MCF 10A (cell line): ENCODE data around the gene ELMO2. TPM values are rescaled to one million over a fixed set of nuclear protein-coding genes. Genes with fewer than 3 reads are reported as not detected.

Source experiments
- BruUV-seq: library from RNA; stranded (reverse); fragments of 400-500 nt; replicated peaks from 2 replicates; lab custom pipeline; 2021; lab: Mats Ljungman, UMichigan
- CTCF ChIA-PET: fragments of 300-600 bp; sonication (Branson Sonifier 250); formaldehyde crosslinking; extraction: SDS; loops from one replicate; lab custom pipeline; 2021; ENCODE audit warnings: antibody characterized with exemption, inconsistent platforms; lab: Yijun Ruan, JAX
- POLR2A ChIA-PET: fragments of 300-600, 350-650 bp; sonication (Branson Sonifier 250); formaldehyde crosslinking; extraction: SDS; loops from one replicate; lab custom pipeline; 2020; ENCODE audit warnings: antibody characterized with exemption, inconsistent platforms; lab: Yijun Ruan, JAX
- DNase-seq: peaks from one replicate; pipeline ENCODE4 v3.0.0-alpha.2; 2018; ENCODE audit not compliant: unreplicated experiment
- H3K27ac Mint-ChIP-seq: one replicate; pipeline ENCODE4 v1.8.0; 2022; ENCODE audit warnings: mild to moderate bottlenecking, low read depth, mixed read lengths; ENCODE audit not compliant: unreplicated experiment
- H3K27me3 Mint-ChIP-seq: one replicate; pipeline ENCODE4 v1.8.0; 2022; ENCODE audit warnings: mixed read lengths; ENCODE audit not compliant: insufficient read depth, unreplicated experiment
- H3K36me3 Mint-ChIP-seq: one replicate; pipeline ENCODE4 v1.8.0; 2022; ENCODE audit warnings: mild to moderate bottlenecking, moderate library complexity, mixed read lengths; ENCODE audit not compliant: insufficient read depth, unreplicated experiment
- H3K4me1 Mint-ChIP-seq: one replicate; pipeline ENCODE4 v1.8.0; 2022; ENCODE audit warnings: mixed read lengths; ENCODE audit not compliant: insufficient read depth, unreplicated experiment
- H3K4me3 Mint-ChIP-seq: one replicate; pipeline ENCODE4 v1.8.0; 2022; ENCODE audit warnings: mild to moderate bottlenecking, moderate library complexity, mixed read lengths; ENCODE audit not compliant: unreplicated experiment
- H3K9me3 Mint-ChIP-seq: one replicate; pipeline ENCODE4 v1.8.0; 2022; ENCODE audit warnings: mixed read lengths; ENCODE audit not compliant: unreplicated experiment
- CTCF ChIP-seq: fragments of 200-600 bp; IDR thresholded peaks from one replicate; pipeline ENCODE4 v1.8.0; 2022; ENCODE audit warnings: antibody characterized with exemption, mild to moderate bottlenecking; ENCODE audit not compliant: unreplicated experiment
- intact Hi-C: fragments of 100-400 bp; cut with micrococcal nuclease; formaldehyde crosslinking; loops from 2 replicates; pipeline ENCODE4 v1.14.1; 2022
- total RNA-seq: library from RNA; stranded (reverse); gene quantifications from 2 replicates; pipeline ENCODE4 v1.2.3, GENCODE V29; 2022

Gene ELMO2
- total RNA-seq, 1 experiment from 2014 or later, result 21.1 TPM

DNA sequence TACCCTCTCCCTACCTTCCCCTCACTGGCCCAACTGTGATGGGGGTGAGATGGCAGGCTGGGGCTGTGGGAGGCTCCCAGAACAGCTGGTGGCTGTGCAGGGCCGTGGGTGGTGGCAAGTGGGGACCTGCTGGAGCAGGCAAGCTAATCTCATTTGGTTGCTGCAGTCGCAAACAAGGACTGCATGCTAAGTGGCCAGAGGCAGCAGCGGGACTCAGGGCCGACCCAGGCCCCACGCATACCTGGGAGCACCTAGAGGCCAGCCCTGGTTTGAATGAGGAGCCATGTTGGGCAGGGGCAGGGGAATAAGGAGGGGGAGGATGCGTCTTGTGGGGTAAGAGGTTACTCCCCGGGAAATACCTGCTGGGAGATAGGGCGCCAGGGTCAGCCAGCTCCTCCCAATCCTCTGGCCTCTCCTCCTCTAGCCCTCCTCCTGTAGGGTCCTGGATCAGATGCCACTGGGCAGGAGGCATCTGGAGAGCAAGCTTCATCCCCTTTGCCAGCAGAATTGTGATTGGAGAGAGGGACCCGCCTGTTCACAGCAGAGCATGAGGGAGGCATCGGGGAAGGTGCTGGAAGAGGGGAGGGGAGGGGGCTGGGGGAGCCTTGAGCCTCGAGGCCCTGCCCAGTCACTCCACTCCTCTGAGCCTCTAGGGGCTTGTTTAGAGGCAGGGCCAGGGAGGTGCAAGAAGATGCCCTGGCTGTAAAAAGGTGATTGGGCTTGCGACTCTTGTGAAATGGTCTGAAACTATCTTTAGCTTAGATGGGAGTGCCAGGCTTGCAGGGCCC, 73.8 kb downstream of the ELMO2 start:
- CTCF ChIA-PET, result interaction anchor here (0.6 to 5.2 kb wide), 9 partner anchors 17 to 416 kb away, joined by 3 to 26 read pairs (median 5); no protein-coding TSS in a partner anchor
- Mint-ChIP-seq H3K27me3 (peaks cover 35% of the 10 kb centered on the region), H3K4me3 (no peak overlapping the region), H3K9me3 (no peaks in the 10 kb centered on the region), H3K27ac (no peak overlapping the region), H3K4me1 (peaks cover 17% of the 10 kb centered on the region), H3K36me3 (no peaks in the 10 kb centered on the region)
- no peak for DNase-seq
- BruUV-seq, result no TSS peak
- POLR2A ChIA-PET, result interaction anchor here (1.0 to 1.7 kb wide), 6 partner anchors 10 to 74 kb away, joined by 3 to 7 read pairs (median 4); partner anchors contain the start of gene ELMO2
- intact Hi-C loops, result no loop called here
- TF ChIP-seq CTCF, result no peak

- H3K27me3 Mint-ChIP-seq, result peaks cover 31% of the 10 kb centered on the region
- BruUV-seq, result no TSS peak
- no peak overlapping the region for H3K4me3 Mint-ChIP-seq
- H3K4me1 Mint-ChIP-seq, result peaks cover 17% of the 10 kb centered on the region
- no peaks in the 10 kb centered on the region for H3K36me3 Mint-ChIP-seq
- no peak for DNase-seq
- no peak for TF ChIP-seq CTCF
- ChIA-PET POLR2A (interaction anchor here (1.7 kb wide), 1 partner anchor 11 kb away, joined by 7 read pairs; no protein-coding TSS in a partner anchor), CTCF (interaction anchor here (0.6 to 5.2 kb wide), 9 partner anchors 17 to 331 kb away, joined by 3 to 26 read pairs (median 3); no protein-coding TSS in a partner anchor)
- H3K27ac Mint-ChIP-seq, result no peak overlapping the region
- no peaks in the 10 kb centered on the region for H3K9me3 Mint-ChIP-seq
- intact Hi-C loops, result no loop called here
Observed at GRCh38 chr20:46331611-46332361, 74.6 kb downstream of the ELMO2 start.

DNA sequence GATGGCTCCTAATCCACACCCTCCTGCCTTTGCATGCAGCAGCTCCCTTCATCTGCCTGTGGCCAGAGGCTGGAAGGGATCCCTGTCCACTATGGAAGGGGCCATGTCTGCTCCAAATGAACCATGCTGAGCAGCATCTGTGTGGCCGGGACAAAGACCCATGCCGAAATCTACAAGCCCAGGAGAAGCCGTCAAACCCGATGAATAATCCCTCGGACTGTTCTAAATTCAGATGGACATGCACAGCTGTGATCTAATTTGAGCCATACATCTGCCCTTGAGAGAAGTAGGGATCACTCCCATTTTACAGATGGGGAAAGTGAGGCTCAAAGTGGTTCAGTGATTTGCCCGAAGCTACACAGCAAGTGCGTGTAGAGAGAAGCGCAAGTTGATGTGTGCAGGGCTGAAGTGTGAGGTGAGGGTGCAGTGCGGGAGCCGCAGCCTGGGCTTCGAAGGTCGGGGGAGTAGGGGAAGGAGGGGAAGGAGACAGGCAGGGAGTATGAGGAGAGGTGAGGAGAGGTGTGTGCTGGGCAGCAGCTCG, 75.5 kb downstream of the ELMO2 start:
- H3K36me3 Mint-ChIP-seq, result no peaks in the 10 kb centered on the region
- DNase-seq, result no peak
- H3K27me3 Mint-ChIP-seq, result peaks cover 23% of the 10 kb centered on the region
- no peak for TF ChIP-seq CTCF
- no TSS peak for BruUV-seq
- H3K4me3 Mint-ChIP-seq, result no peak overlapping the region
- ChIA-PET POLR2A (no interaction called here), CTCF (interaction anchor here (0.7 to 5.2 kb wide), 6 partner anchors 18 to 200 kb away, joined by 3 to 26 read pairs (median 4); no protein-coding TSS in a partner anchor)
- peaks cover 17% of the 10 kb centered on the region for H3K4me1 Mint-ChIP-seq
- no peaks in the 10 kb centered on the region for H3K9me3 Mint-ChIP-seq
- H3K27ac Mint-ChIP-seq, result no peak overlapping the region
- intact Hi-C loops, result no loop called here
